Progenitor cell of endocrine pancreas (in vitro differentiated cells): ENCODE measurements around the gene CYP4F3. TPM values are rescaled to one million over a fixed set of nuclear protein-coding genes. Genes with fewer than 3 reads are reported as not detected.

Source experiments
- DNase-seq: peaks from one replicate; pipeline ENCODE4 v3.0.0; 2021; ENCODE audit warnings: low spot score; ENCODE audit not compliant: unreplicated experiment
- H3K27ac Mint-ChIP-seq: 2 replicates; pipeline ENCODE4 v1.8.0; 2021; ENCODE audit warnings: mild to moderate bottlenecking, moderate library complexity, mixed read lengths
- H3K27me3 Mint-ChIP-seq: 2 replicates; pipeline ENCODE4 v1.8.0; 2021; ENCODE audit warnings: mixed read lengths
- H3K36me3 Mint-ChIP-seq: 2 replicates; pipeline ENCODE4 v1.8.0; 2022; ENCODE audit warnings: mixed read lengths; ENCODE audit not compliant: insufficient read depth
- H3K4me1 Mint-ChIP-seq: 2 replicates; pipeline ENCODE4 v1.8.0; 2021; ENCODE audit warnings: low read depth, mixed read lengths
- H3K4me3 Mint-ChIP-seq: 2 replicates; pipeline ENCODE4 v1.8.0; 2021; ENCODE audit warnings: low read depth, mild to moderate bottlenecking, moderate library complexity, mixed read lengths
- H3K9me3 Mint-ChIP-seq: 2 replicates; pipeline ENCODE4 v1.8.0; 2021; ENCODE audit warnings: low read depth, mixed read lengths
- total RNA-seq: library from RNA; stranded (reverse); gene quantifications from 2 replicates; pipeline ENCODE4 v1.2.1, GENCODE V29; 2021
- TF ChIP-seq, protein P1 (sequence below): fragments of 200-600 bp; sonication (generic); IDR thresholded peaks from one replicate; pipeline ENCODE4 v1.5.0; 2021; ENCODE audit warnings: antibody characterized with exemption, mild to moderate bottlenecking; ENCODE audit not compliant: unreplicated experiment

CYP4F3 gene
- total RNA-seq, 1 donor from 2014 or later = not detected

DNA sequence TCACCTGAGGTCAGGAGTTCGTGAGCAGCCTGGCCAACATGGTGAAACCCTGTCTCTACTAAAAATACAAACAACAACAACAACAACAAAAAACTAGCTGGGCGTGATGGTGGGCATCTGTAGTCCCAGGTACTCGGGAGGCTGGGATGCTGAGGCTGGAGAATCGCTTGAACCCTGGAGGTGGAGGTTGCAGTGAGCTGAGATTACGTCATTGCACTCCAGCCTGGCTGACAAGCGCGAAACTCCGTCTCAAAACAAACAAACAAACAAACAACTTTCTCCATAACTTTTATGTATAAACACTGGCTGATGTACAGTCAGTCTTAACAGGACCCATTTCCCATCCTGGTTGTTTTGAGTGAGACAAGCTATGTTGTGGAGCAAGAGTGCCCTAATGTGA lies 31.4 kb upstream of the CYP4F3 start:
- no peaks in the 10 kb centered on the region for H3K4me1 Mint-ChIP-seq
- DNase-seq = no peak
- TF ChIP-seq, protein P1, sequence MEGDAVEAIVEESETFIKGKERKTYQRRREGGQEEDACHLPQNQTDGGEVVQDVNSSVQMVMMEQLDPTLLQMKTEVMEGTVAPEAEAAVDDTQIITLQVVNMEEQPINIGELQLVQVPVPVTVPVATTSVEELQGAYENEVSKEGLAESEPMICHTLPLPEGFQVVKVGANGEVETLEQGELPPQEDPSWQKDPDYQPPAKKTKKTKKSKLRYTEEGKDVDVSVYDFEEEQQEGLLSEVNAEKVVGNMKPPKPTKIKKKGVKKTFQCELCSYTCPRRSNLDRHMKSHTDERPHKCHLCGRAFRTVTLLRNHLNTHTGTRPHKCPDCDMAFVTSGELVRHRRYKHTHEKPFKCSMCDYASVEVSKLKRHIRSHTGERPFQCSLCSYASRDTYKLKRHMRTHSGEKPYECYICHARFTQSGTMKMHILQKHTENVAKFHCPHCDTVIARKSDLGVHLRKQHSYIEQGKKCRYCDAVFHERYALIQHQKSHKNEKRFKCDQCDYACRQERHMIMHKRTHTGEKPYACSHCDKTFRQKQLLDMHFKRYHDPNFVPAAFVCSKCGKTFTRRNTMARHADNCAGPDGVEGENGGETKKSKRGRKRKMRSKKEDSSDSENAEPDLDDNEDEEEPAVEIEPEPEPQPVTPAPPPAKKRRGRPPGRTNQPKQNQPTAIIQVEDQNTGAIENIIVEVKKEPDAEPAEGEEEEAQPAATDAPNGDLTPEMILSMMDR = no peak
- H3K9me3 Mint-ChIP-seq = peaks cover 34% of the 10 kb centered on the region
- no peak overlapping the region for H3K4me3 Mint-ChIP-seq
- H3K36me3 Mint-ChIP-seq = no peaks in the 10 kb centered on the region
- no peaks in the 10 kb centered on the region for H3K27me3 Mint-ChIP-seq
- H3K27ac Mint-ChIP-seq = no peak overlapping the region

DNA sequence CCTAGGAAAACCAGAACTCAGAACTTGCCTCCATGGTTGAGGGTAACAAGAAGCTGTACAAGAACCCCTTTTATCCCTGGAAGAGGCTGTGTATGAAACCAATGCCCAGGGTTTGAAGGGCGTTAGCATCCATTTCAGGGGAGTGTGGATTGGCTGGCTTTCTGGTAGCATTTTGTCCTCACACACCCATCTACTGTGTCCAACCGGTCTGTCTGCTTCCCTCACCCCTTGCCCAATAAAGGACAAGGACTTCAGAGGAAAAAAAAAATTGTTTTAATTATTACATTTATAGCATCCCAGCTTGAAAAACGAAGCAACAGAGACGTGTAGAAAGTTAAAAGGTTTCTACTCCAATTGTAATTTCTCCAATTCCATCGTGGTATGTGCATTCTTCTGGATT lies 28.4 kb upstream of the CYP4F3 start:
- Mint-ChIP-seq H3K27ac (no peak overlapping the region), H3K9me3 (peaks cover 46% of the 10 kb centered on the region), H3K27me3 (no peaks in the 10 kb centered on the region), H3K4me3 (no peak overlapping the region), H3K36me3 (no peaks in the 10 kb centered on the region), H3K4me1 (no peaks in the 10 kb centered on the region)
- TF ChIP-seq, protein P1 = no peak
- DNase-seq = no peak

DNA sequence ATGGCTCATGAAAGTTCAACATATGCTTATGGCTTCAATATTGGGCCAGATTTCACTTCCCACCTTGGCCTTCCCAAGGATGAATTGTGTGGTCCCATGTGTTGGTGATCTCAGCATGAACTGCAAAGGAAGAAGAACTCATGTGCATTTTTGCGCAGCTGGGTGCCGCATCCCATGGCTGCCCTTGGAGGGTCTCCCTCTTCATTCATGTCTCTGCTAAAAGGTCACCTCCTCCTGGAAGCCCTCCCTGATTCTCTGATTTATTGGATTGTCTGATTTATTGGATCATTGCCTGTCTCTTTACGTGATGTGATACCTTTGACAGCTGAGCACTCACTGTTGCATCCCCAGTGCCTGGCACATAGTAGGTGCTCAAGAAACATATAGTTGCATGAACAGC lies 27.4 kb upstream of the CYP4F3 start:
- no peaks in the 10 kb centered on the region for H3K4me1 Mint-ChIP-seq
- peaks cover 51% of the 10 kb centered on the region for H3K9me3 Mint-ChIP-seq
- H3K4me3 Mint-ChIP-seq = no peak overlapping the region
- no peak for DNase-seq
- no peaks in the 10 kb centered on the region for H3K27me3 Mint-ChIP-seq
- TF ChIP-seq, protein P1 = no peak
- no peaks in the 10 kb centered on the region for H3K36me3 Mint-ChIP-seq
- H3K27ac Mint-ChIP-seq = no peak overlapping the region

DNA sequence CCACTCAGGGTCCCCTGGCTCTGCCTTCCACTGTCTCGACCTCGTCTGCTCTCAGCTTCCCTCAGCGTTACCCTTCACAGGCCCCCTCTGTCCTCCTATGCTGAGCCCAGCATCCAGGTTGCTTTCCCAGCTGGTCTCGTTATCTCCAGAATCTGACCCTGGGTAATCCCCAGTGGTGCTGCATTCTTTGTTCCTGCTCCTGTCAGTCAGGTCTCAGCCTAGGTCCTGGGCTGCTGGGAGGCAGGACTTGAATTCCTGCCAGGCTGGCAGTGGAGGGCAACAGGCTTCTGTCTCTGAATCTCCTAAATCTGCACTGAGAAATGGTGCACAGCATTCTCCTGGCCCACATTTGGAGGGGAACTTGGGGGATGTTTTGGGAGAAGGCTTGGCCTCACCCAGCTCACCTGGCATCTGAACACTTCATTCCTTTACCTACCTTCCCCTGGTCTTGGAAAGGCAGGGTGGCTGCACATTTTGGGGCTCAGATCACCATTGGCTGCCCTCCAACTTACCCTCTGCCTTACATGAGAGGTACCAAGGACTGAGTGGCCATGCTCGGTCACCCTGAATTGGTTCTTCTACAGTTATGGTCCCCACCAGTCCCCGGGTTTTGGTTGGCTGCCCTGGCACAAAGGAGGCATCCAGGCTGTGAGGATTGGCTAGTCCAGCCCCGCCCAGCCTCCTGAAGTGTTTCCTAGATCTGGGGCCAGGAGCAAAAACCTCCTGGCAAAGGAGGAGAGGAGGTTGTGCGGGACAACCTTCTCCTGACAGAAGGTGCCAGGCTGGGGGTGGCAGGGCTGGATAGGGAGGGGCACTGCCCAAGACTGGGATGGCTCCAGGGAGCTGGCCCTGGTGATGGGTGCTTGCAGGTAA lies 26.0 kb upstream of the CYP4F3 start, which contains the start of gene CYP4F8:
Gene CYP4F8, plus strand, starts transcription at position 712 of the 873 bp plus-strand sequence. CDS start 399 bp downstream, outside the sequence.
- no peaks in the 10 kb centered on the region for H3K4me1 Mint-ChIP-seq
- TF ChIP-seq, protein P1 = no peak
- peaks cover 56% of the 10 kb centered on the region for H3K9me3 Mint-ChIP-seq
- no peak within 1 kb of the TSS for H3K27ac Mint-ChIP-seq
- no peak for DNase-seq
- H3K36me3 Mint-ChIP-seq = no peaks in the 10 kb centered on the region
- no peak within 1 kb of the TSS for H3K4me3 Mint-ChIP-seq
- no peaks in the 10 kb centered on the region for H3K27me3 Mint-ChIP-seq

DNA sequence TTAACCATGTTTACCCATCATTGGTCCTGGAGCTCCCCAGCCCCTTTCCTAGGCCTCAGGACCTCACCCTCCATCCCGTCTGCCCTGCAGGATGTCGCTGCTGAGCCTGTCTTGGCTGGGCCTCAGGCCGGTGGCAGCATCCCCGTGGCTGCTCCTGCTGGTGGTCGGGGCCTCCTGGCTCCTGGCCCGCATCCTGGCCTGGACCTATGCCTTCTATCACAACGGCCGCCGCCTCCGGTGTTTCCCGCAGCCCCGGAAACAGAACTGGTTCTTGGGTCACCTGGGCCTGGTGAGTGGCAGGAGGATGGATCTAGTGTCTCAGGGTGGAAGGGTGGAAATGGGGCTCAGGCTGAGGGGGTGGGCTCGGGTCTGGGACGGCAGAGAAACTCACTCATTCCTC lies 25.2 kb upstream of the CYP4F3 start:
- H3K4me1 Mint-ChIP-seq = no peaks in the 10 kb centered on the region
- no peaks in the 10 kb centered on the region for H3K36me3 Mint-ChIP-seq
- TF ChIP-seq, protein P1 = no peak
- H3K9me3 Mint-ChIP-seq = peaks cover 54% of the 10 kb centered on the region
- H3K27me3 Mint-ChIP-seq = no peaks in the 10 kb centered on the region
- H3K4me3 Mint-ChIP-seq = no peak overlapping the region
- no peak overlapping the region for H3K27ac Mint-ChIP-seq
- DNase-seq = no peak
